A549 (cell line): ENCODE data around the gene COL15A1. TPM values are rescaled to one million over a fixed set of nuclear protein-coding genes. Genes with fewer than 3 reads are reported as not detected.

Source experiments
- ATAC-seq, 2 experiments: fragments of 200-7000 bp in 1 of 2; fragments of >200 bp in 1 of 2; cut with Nextera tagmentation in 1 of 2; cut with Tn5 transposase in 1 of 2; 3 replicates each; pipeline versions ENCODE4 v1.8.0 to v1.9.1; 2018 to 2020; ENCODE audit warnings: mild to moderate bottlenecking in 1 of 2, moderate library complexity in 1 of 2
- CTCF ChIA-PET: fragments of 300-600 bp; sonication (Branson Sonifier 250); formaldehyde crosslinking; extraction: SDS; loops from one replicate; lab custom pipeline; 2021; ENCODE audit warnings: antibody characterized with exemption, inconsistent platforms; lab: Yijun Ruan, JAX
- POLR2A ChIA-PET: fragments of 350-600 bp; formaldehyde crosslinking; extraction: SDS; loops from one replicate; lab custom pipeline; 2021; ENCODE audit warnings: antibody characterized with exemption, inconsistent platforms; lab: Yijun Ruan, JAX
- DNase-seq, 2 experiments: peaks; one replicate each; pipeline versions ENCODE4 v3.0.0 to v3.0.0-alpha.2; 2011 to 2016; ENCODE audit warnings: low read depth in 1 of 2, low spot score in 1 of 2
- FAIRE-seq: peaks from 2 replicates; lab custom pipeline; 2011; peaks lifted over from hg19 to GRCh38; lab: Jason Lieb, UNC
- H3K27ac ChIP-seq, 2 experiments: fragments of >200 bp; sonication (Bioruptor Twin); formaldehyde crosslinking; 3 replicates each; pipeline ENCODE4 v1.5.1; 2016 to 2017
- H3K4me1 ChIP-seq: fragments of >200 bp; sonication (Bioruptor Twin); formaldehyde crosslinking; 3 replicates; pipeline ENCODE4 v1.6.1; 2016
- H3K4me2 ChIP-seq: fragments of >200 bp; sonication (Bioruptor Twin); formaldehyde crosslinking; 3 replicates; pipeline ENCODE4 v1.6.1; 2016
- H3K4me3 ChIP-seq: fragments of >200 bp; sonication (Bioruptor Twin); formaldehyde crosslinking; 3 replicates; pipeline ENCODE4 v1.5.1; 2016
- H3K9me3 ChIP-seq: fragments of >200 bp; sonication (Bioruptor Twin); formaldehyde crosslinking; 3 replicates; pipeline ENCODE4 v1.6.1; 2016
- ATOH8 ChIP-seq: fragments of 250-450 bp; sonication (Bioruptor Pico); IDR thresholded peaks from 2 replicates; pipeline ENCODE4 v1.5.0; 2020; ENCODE audit warnings: low read depth, mild to moderate bottlenecking, moderate library complexity
- CBX8 ChIP-seq: fragments of 200-600 bp; sonication (generic); IDR thresholded peaks from 2 replicates; pipeline ENCODE4 v1.6.1; 2016
- EP300 ChIP-seq, 2 experiments: fragments of >200 bp; sonication (Bioruptor Twin); formaldehyde crosslinking; IDR thresholded peaks; 2 replicates in 1 of 2; 3 replicates in 1 of 2; pipeline ENCODE4 v1.6.1; 2016 to 2017
- FOSB ChIP-seq: fragments of 250-450 bp; sonication (Bioruptor Pico); IDR thresholded peaks from 2 replicates; pipeline ENCODE4 v1.5.0; 2020; ENCODE audit warnings: mild to moderate bottlenecking, moderate library complexity
- FOSL2 ChIP-seq, 2 experiments: fragments of 450-650 bp in 1 of 2; fragments of >200 bp in 1 of 2; sonication (Bioruptor Twin) in 1 of 2; formaldehyde crosslinking; IDR thresholded peaks; 2 replicates each; pipeline versions ENCODE4 v1.5.0 to v1.6.1; 2016 to 2020; ENCODE audit warnings: mild to moderate bottlenecking in 1 of 2, moderate library complexity in 1 of 2
- FOXS1 ChIP-seq: fragments of 250-450 bp; sonication (Bioruptor Pico); IDR thresholded peaks from 2 replicates; pipeline ENCODE4 v1.5.0; 2020; ENCODE audit warnings: mild to moderate bottlenecking, moderate library complexity
- HOXB13 ChIP-seq: fragments of 250-450 bp; sonication (Bioruptor Pico); IDR thresholded peaks from 2 replicates; pipeline ENCODE4 v1.5.0; 2020; ENCODE audit warnings: low read depth, mild to moderate bottlenecking, moderate library complexity
- HOXB5 ChIP-seq: fragments of 250-450 bp; sonication (Bioruptor Pico); IDR thresholded peaks from 2 replicates; pipeline ENCODE4 v1.5.0; 2020; ENCODE audit warnings: mild to moderate bottlenecking, moderate library complexity
- JUN ChIP-seq, 2 experiments: fragments of >200 bp; sonication (Bioruptor Twin); formaldehyde crosslinking; IDR thresholded peaks; 2 replicates in 1 of 2; 3 replicates in 1 of 2; pipeline ENCODE4 v1.6.1; 2016 to 2017
- JUNB ChIP-seq: fragments of >200 bp; sonication (Bioruptor Twin); formaldehyde crosslinking; IDR thresholded peaks from 2 replicates; pipeline ENCODE4 v1.6.1; 2016
- MAX ChIP-seq: IDR thresholded peaks from 2 replicates; pipeline ENCODE4 v1.6.1; 2012
- MAZ ChIP-seq: fragments of 150-350 bp; IDR thresholded peaks from 2 replicates; pipeline ENCODE4 v1.6.1; 2014; ENCODE audit warnings: antibody characterized with exemption, low read depth, low read length, borderline replicate concordance
- MYC ChIP-seq: IDR thresholded peaks from 2 replicates; pipeline ENCODE4 v1.6.1; 2012; ENCODE audit warnings: mild to moderate bottlenecking, inconsistent platforms, low read length, improper control_type of control experiment, borderline replicate concordance
- NR3C1 ChIP-seq: fragments of >200 bp; sonication (Bioruptor Twin); formaldehyde crosslinking; IDR thresholded peaks from 3 replicates; pipeline ENCODE4 v1.6.1; 2017
- PBX3 ChIP-seq: IDR thresholded peaks from 2 replicates; pipeline ENCODE4 v1.6.1; 2012
- RAD21 ChIP-seq, 2 experiments: fragments of >200 bp in 1 of 2; sonication (Bioruptor Twin) in 1 of 2; formaldehyde crosslinking in 1 of 2; IDR thresholded peaks in 1 of 2; conservative IDR thresholded peaks in 1 of 2; 2 replicates in 1 of 2; 3 replicates in 1 of 2; pipeline ENCODE4 v1.6.1; 2012 to 2018; ENCODE audit warnings: inconsistent platforms in 1 of 2
- RARB ChIP-seq: fragments of 250-450 bp; sonication (Bioruptor Pico); IDR thresholded peaks from 2 replicates; pipeline ENCODE4 v1.8.0; 2021; ENCODE audit warnings: mild to moderate bottlenecking, moderate library complexity
- RNF2 ChIP-seq: fragments of 200-600 bp; sonication (generic); IDR thresholded peaks from 2 replicates; pipeline ENCODE4 v1.6.1; 2016; ENCODE audit warnings: low read depth, mild to moderate bottlenecking, antibody characterized with exemption, moderate library complexity, borderline replicate concordance
- SREBF2 ChIP-seq: fragments of 450-650 bp; IDR thresholded peaks from 2 replicates; pipeline ENCODE4 v1.6.1; 2014; ENCODE audit warnings: mild to moderate bottlenecking, moderate library complexity
- ZFP36 ChIP-seq: fragments of 450-650 bp; IDR thresholded peaks from 2 replicates; pipeline ENCODE4 v1.6.1; 2014; ENCODE audit warnings: borderline replicate concordance; ENCODE audit not compliant: partially characterized antibody
- ZSCAN20 ChIP-seq: fragments of 250-450 bp; sonication (Bioruptor Pico); IDR thresholded peaks from 2 replicates; pipeline ENCODE4 v1.8.0; 2022; ENCODE audit warnings: mild to moderate bottlenecking, moderate library complexity
- WGBS: methylation state at CpG from one replicate; pipeline ENCODE4 v1.1.6; 2017; ENCODE audit errors: missing lambda C conversion rate; 5-methylcytosine and 5-hydroxymethylcytosine counted together
- polyA plus RNA-seq, 4 experiments: library from polyadenylated mRNA; depleted of rRNA in 3 of 4; stranded (reverse); fragments of >200 nt; fragmentation: RNase III in 1 of 4; extraction: RNeasy Plus Mini Kit Qiagen cat#74134 plus additional on column Dnase treatment in 1 of 4; gene quantifications; 2 replicates in 3 of 4; 3 replicates in 1 of 4; pipeline ENCODE4 v1.2.3, GENCODE V29; 2011 to 2017

The COL15A1 gene
- polyA plus RNA-seq, 2 of the 4 experiments (the other 2 are of a cell fraction) = 0.09 to 0.12 TPM

GRCh38 chr9:98949565-98949964, 5.9 kb downstream of the COL15A1 start:
- FAIRE-seq (no peak), ATAC-seq (no peak), DNase-seq (no peak)
- POLR2A ChIA-PET = no interaction called here
- H3K4me3 ChIP-seq = no peak overlapping the region
- H3K4me1 ChIP-seq = no peaks in the 10 kb centered on the region; the same call in 2 of the 3 replicates
- no peaks in the 10 kb centered on the region for H3K9me3 ChIP-seq
- H3K4me2 ChIP-seq = no peak overlapping the region
- CTCF ChIA-PET = no interaction called here
- no peak for TF ChIP-seq RARB (CRISPR knock-in tag)
- TF ChIP-seq FOSB (CRISPR knock-in tag) = no peak
- no peak for TF ChIP-seq PBX3
- TF ChIP-seq JUNB = no peak
- TF ChIP-seq NR3C1 = no peak
- no peak for TF ChIP-seq EP300 (IDR thresholded peaks at IDR 0.05)
- no peak for TF ChIP-seq RNF2
- TF ChIP-seq CBX8 = no peak
- TF ChIP-seq JUN (IDR thresholded peaks at IDR 0.05) = no peak
- H3K27ac ChIP-seq = no peak overlapping the region

- FAIRE-seq = no peak
- Histone ChIP-seq H3K27ac (no peak overlapping the region), H3K4me3 (no peak overlapping the region), H3K9me3 (no peaks in the 10 kb centered on the region), H3K4me1 (no peaks in the 10 kb centered on the region), H3K4me2 (no peak overlapping the region)
- CTCF ChIA-PET = interaction anchor here (3.0 kb wide), 1 partner anchor 25 kb away, joined by 13 read pairs; no protein-coding TSS in a partner anchor
- TF ChIP-seq FOSL2 (IDR thresholded peaks at IDR 0.05) (no peak), FOSL2 (CRISPR knock-in tag; IDR thresholded peaks at IDR 0.05) (no peak), FOXS1 (CRISPR knock-in tag) (no peak), HOXB13 (CRISPR knock-in tag) (no peak), RAD21 (conservative IDR thresholded peaks at IDR 0.05 in 1 of 2, IDR thresholded peaks at IDR 0.05 in 1 of 2) (no peak), MAX (no peak), SREBF2 (no peak), MYC (no peak), ZFP36 (no peak)
- TF ChIP-seq, all 56 proteins: peak for 0
- POLR2A ChIA-PET = no interaction called here
- WGBS = 7% methylated on average over 1 of the region's 1 CpG
- ATAC-seq (no peak), DNase-seq (no peak)
These were observed 6.6 kb downstream of the COL15A1 start for GRCh38 chr9:98950262-98950661.

- ATAC-seq = no peak
- Histone ChIP-seq H3K4me2 (no peak overlapping the region), H3K9me3 (peaks cover under 1% of the 10 kb centered on the region; the same call in 1 of the 3 replicates), H3K4me3 (no peak overlapping the region), H3K4me1 (no peaks in the 10 kb centered on the region), H3K27ac (no peak overlapping the region)
- no peak for TF ChIP-seq ZSCAN20
- TF ChIP-seq MAZ = no peak
- TF ChIP-seq ATOH8 (CRISPR knock-in tag) = no peak
- no peak for TF ChIP-seq HOXB5
- no peak for TF ChIP-seq RARB (CRISPR knock-in tag)
- no peak for DNase-seq
- WGBS = 0% methylated on average over 1 of the region's 1 CpG
- no peak for FAIRE-seq
- ChIA-PET POLR2A (no interaction called here), CTCF (interaction anchor here (1.2 to 3.0 kb wide), 4 partner anchors 11 to 189 kb away, joined by 4 to 13 read pairs (median 6); no protein-coding TSS in a partner anchor)
These were observed 8.3 kb downstream of the COL15A1 start for GRCh38 chr9:98951967-98952366.
